GM21367 (cell line): ENCODE measurements around the gene OR10H2.
"Not testable (repeated sequence)": the region's sequence is repeated elsewhere in the genome, so short reads cannot be mapped to it uniquely, and the experiment has no call there.

Experiments
- ATAC-seq: cut with Tn5 transposase; IDR thresholded peaks from one replicate; pipeline ENCODE4 v1.9.1; 2021; ENCODE audit not compliant: unreplicated experiment

The OR10H2 gene

DNA sequence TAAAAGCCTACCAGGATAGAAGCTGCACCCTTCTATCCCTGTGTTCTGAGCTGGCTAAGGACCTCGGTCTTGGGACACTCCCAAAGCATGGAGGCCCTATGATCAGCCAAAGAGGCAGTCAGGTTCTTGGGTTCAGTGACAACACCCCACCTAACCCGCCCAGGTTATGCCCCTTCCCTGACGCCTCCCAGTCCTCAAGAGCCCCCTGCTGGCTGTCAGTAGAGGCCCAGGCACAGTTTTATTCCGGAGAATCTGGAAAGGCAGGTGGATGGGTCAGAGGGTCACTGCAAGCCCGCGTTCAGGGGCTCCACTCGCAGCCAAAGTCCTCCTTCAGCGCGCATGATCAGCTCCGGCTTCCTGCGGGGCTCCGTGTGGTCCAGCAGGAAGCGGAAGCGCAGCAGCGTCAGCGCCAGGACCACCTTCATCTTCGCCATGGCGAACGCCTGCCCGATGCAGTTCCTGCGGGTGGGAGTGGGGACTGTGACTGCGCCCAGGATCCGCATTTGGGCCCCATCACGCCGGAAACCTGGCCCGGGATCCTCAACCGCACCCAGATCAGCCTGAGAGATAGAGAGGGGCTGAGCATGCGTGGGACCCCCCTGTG is 32.2 kb downstream of the OR10H2 start:
- ATAC-seq, result no peak

DNA sequence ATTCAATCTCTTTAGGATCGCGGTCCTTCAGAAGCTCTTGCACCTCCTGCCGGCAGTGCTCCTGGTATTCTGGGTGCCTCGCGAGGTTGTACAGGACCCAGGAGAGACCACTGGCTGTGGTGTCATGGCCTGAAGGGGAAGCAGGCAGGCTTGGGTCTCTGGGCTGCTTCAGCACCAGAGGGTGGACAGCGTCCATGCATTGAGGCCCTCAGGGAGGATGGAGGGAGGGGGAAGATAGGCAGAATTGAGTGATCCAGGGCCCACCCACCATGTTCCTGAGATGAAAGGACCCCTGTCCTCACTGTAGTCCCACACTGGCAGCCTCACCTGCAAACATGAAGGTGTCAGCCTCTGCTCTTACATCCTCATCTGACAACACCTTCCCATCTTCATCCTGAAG is 41.8 kb downstream of the OR10H2 start:
- no peak for ATAC-seq

GRCh38 chr19:15774159-15774558 is 46.3 kb downstream of the OR10H2 start:
- ATAC-seq, result not testable (repeated sequence)

DNA sequence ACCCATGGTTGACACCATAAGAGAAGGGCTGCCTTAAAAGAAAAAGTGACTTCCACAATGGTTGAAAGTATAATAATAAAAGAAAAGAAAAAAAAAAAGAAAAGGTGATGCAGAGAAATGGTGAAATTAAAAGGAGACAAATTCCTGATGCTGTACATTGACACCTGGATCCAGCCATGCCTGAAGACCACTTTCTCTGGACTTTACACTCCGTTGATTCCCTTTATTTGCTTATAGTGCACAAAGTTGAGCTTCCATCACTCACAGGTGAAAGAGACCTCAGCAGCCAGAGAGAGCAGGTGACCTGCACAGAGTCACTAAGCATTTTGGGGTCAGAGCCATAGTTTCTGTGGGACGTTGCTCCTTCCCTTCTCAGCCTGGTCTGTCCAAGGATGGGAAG is 47.4 kb downstream of the OR10H2 start:
- ATAC-seq, result no peak

GRCh38 chr19:15776264-15776663 is 48.4 kb downstream of the OR10H2 start:
- ATAC-seq, result no peak

GRCh38 chr19:15776991-15777970 is 49.5 kb downstream of the OR10H2 start:
- no peak for ATAC-seq
